Activated CD4-positive, alpha-beta T cell treated with anti-CD3 and anti-CD28 coated beads, Interleukin-2, Interleukin-4, amounts not matched to agents 100 ng/mL and 50 ng/mL, durations not matched to agents 16 hours and 8 hours (primary cell): ENCODE measurements around the gene DNAH9.

Experiments
- DNase-seq: peaks from one replicate; pipeline ENCODE4 v3.0.0-alpha.2; 2020; ENCODE audit warnings: low spot score

Gene DNAH9

DNA sequence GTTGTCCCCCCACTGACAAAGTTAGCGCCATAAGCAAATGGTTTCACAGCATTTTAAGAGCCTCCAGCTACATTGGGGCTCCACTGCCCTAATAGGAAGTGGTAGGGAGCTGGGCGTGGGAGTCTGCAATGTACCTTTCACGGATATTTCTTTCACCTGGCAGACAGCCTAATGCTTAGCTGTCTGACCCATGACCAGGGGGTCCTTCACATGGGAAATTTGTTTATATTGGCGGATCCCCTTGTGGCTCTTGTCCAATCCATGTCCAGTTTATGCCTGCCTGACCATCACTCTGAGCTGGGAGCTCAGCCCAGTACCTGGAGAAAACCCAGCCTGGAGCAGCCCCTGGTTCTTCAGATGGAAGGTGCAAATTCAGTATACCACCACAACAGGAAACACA is 254.0 kb downstream of the DNAH9 start:
- no peak for DNase-seq

GRCh38 chr17:11852912-11853311 is 254.6 kb downstream of the DNAH9 start:
- DNase-seq: no peak

DNA sequence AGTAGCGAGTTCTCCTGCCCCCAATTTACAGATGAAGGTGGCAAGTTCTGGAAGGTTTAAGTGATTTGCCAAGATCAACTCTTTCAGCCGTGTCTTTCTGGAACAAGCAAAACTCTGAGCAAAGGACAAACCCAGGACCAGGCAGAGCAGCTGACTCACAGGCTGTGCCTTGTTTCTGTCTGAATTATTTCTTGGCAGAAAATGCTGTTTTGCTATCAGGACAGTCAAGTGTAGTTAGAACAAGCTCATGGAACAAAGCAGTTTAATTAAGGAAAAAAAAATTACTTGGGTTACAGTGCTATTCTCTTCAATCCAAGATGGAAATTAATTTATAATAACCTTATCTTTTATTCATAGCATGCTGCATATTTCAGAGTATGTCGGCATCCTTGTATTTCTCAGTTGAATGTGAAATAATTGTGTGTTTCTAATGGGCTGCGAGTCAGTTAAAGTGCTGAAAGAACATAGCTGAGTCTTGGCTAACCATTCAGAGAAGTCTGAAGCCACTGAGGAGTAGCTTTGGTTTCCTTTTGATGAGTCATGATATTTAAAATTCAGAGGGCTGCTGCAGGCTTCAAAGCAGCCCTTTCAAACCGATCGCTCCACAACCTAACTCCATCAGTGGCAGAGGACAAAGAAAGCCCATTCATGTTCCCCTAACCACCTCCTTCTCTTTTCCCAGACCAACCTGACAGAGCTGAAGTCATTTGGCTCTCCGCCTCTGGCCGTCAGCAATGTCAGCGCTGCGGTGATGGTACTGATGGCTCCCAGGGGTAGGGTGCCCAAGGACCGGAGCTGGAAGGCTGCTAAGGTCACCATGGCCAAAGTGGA is 255.3 kb downstream of the DNAH9 start:
- no peak for DNase-seq

DNA sequence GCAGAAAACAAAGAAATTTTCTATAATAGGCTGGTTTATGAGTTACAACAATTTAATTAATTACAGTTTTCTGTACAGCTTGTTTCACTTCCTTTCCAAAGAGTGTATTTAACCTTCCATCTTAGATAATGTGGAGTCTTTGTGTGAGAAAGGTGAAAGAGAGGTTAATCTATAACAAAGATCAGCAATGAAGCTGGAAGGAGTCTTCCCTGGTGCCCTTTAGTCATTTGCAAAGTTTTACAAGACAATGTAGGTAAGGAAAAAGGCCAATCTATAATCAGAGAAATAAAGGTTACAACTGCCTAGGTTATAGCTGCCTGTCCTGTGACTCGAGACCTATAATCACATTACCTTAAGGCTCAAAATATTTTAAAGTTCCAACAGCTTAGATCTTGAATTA is 257.0 kb downstream of the DNAH9 start:
- no peak for DNase-seq

DNA sequence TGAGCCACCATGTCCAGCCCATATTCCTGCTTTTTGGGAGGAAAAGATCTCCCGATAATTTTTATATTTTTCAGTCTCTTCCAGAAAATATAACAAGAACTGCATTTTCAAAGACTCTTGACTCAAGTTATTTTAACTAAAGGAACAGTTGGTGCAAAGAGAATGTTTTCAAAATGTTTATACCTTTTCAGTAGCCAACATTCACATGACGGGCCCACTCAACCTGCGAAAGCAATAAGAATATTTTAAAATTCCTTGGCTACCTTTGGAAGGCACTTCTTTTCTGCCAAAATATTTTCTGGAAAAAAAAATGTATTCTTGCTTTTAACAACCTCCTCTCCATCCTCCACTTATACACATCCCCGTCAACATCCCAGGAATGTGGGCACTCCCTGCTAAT is 258.7 kb downstream of the DNAH9 start:
- no peak for DNase-seq

GRCh38 chr17:11869680-11870394 is 271.6 kb downstream of the DNAH9 start:
- DNase-seq: no peak

DNA sequence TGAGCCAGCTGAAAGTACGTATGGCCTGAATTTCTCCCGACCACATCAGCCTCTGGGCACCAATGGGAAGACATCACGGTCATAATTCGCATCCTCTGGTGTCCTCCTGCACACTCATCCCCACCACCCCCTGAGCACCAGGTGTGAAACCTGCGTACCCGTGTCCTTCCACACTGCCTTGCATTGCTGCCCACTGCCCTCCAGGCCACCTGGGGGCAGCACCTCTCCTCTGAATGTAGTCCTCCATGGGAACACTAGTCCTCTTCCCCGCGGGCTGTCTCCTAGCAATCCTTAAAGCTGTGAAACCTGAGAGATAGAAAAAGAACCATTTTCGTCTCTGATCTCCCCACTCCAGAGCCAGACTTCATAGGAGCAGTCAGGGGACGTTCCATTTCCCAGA is 273.5 kb downstream of the DNAH9 start:
- no peak for DNase-seq

GRCh38 chr17:11874756-11875155 is 276.5 kb downstream of the DNAH9 start:
- DNase-seq: no peak

DNA sequence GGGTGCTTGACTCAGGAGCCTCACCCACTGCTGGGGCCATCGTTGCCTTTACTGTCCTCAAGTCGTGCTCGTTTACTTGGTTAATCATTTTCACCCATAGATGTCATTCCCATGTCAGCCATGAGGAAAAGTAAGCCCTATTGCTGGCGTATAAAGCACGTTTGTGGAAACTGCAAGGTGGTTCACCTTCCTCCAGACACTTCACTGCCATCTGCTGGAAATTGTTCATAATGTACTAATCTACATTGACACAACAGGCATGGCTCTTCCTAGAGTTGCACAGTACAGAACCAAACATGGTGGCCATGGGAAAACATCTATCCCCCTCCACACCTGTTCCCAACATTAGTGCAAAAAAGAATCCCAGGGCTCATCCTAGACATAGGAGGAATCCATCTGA is 282.4 kb downstream of the DNAH9 start:
- no peak for DNase-seq

DNA sequence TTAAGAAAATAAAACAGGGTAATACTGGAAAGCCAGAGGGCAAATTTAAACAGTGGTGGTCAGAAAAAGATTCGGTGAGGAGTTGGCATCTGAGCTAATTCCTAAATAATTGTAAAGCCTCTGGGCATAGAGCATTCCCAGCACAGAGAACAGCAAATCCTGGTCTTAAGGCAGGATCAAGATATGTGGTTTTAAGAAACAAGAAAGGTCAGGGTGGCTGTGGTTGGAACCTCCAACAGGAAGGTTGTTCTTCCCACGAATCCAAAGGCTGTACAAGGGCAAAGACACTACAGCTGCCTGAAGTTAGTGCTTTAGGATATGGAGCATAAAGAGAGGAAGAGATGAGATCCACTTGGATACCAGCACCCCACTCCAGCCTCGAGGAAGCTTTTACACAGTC is 284.4 kb downstream of the DNAH9 start:
- no peak for DNase-seq

- DNase-seq: no peak
Measured at GRCh38 chr17:11885051-11885450, 286.8 kb downstream of the DNAH9 start.

DNA sequence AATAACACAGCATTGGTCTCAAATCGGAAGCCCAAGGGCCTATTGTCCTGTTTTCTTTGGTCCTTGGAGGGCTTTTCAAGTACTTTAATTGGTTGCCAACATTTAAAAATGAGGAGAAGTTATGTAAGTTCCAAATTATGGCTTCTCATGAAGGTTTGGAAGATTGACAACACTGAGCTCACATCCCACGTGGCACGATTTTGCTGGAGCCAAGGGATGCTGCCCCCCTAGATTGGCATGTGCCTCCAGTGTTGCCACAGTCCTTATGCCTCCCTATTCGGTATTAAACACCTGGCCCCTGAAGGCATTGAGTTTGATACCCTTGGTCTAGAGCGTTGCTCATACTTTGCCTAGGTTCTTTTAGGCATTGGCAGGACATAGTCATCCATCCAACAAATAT is 291.0 kb downstream of the DNAH9 start:
- no peak for DNase-seq

GRCh38 chr17:11893862-11894261 is 295.6 kb downstream of the DNAH9 start:
- DNase-seq: no peak

DNA sequence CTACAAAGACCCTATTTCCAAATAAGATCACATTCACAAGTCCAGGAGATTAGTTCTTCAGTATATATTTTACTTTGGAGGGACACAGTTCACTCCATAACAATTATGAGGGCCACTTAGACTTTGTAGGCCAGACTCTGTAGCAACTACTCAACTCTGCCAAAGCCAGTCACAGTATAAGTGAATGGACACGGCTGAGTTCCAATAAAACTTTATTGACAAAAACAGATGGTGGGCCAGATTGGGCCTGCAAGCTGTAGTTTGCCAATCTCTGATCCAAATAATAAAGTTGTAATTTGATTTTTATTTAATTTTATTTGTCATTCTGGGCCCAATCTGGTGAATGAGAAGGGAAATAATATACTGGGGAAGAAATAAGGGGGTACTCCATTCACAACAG is 297.9 kb downstream of the DNAH9 start:
- DNase-seq: no peak

- DNase-seq: no peak
Measured at GRCh38 chr17:11898526-11899235, 300.4 kb downstream of the DNAH9 start.

DNA sequence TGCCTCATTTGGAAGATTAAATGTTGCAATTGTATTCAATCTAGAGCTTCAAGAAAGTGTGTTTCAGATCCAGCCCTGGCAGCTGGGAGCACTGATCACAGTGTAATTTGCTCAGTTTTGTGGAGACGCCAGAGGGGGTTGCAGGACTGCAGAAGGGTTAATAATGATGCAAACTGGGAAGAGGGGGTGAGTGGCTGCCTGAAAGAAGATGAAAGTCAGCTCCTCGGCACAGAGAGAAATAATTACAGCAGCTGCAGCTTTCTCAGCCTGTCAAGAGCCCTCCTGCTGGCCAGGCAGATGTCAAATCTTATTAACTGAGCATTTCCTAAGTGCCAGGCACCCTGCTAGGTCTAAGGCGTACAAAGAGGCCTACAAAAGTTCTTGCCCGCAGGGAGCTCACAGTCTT is 301.3 kb downstream of the DNAH9 start:
- DNase-seq: no peak

- no peak for DNase-seq
Measured at GRCh38 chr17:11900041-11900476, 301.8 kb downstream of the DNAH9 start.

DNA sequence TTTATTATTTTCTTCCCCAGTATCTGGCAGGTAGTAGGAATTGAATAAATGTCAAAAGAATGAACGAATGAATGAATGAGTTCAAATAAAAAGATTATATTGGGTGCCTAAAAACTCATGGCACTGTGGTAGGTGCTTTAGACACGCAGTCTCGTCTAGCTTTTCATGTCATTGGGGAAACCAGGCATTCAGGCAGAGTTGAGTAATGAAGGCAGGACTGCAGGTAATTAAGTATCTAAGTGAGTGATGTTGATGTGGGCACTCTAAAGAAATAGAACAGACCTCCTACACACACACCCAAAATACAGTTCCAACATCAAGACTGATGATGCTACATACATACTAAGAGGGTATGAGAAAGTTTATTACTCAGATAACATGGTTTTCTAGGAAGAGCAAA is 302.4 kb downstream of the DNAH9 start:
- no peak for DNase-seq

DNA sequence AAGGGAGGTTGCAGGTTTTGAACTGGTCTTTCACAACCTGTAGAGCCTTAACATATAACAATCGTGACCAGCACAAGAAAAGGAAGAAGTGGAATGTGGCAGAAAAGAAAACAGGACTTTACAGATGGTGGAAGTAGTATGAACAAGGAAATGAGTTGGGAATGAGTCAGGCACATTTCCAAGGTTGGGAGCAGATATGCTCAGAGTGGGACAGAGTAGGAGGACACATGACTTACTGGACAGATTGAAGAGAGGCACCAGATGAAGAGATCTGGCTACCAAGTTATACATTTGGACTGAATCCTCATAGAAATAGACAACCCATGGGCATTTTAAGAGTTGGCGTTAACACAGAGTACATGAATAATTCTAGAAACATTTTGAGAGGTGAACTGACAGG is 303.7 kb downstream of the DNAH9 start:
- no peak for DNase-seq

DNA sequence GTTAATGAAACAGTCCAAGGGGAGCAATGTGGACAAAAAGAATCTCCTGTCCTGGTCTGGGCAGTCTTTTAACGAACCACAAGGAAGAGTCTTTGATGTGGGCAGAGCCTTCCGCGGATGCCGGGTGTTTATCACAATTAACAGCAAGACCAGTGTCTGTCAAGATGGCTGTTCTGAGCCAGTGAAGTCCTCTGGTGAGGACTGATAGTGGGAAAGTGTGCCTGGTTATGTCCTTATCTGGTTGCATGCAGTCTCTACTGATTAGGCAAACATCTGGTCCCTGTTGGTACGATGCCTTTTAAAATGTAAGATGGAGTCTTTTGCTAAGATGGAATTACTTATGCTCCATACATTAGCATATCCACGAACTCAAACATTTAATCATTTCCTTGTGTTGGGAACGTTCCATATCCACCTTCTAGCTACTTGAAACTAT is 310.5 kb downstream of the DNAH9 start:
- no peak for DNase-seq

- DNase-seq: no peak
Measured at GRCh38 chr17:11909348-11909747, 311.1 kb downstream of the DNAH9 start.

DNA sequence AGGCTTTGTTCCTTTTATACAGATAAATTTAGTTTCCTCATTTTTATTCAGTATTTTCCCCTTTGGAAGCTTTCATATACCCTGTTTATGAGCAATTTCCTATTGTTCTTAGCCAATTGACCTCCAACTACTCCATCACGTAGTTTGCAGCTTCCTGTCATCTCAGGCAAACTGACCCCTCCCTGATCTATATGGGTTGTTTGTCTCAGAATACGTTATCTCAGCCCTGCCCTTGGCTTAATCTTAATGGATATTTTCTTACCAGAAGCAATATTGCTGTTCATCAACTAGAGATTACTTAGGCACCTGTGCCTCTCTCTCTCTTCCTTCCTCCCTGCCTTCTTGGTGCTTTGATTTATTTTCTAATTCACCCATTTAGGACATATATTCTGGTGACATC is 317.8 kb downstream of the DNAH9 start:
- DNase-seq: no peak

DNA sequence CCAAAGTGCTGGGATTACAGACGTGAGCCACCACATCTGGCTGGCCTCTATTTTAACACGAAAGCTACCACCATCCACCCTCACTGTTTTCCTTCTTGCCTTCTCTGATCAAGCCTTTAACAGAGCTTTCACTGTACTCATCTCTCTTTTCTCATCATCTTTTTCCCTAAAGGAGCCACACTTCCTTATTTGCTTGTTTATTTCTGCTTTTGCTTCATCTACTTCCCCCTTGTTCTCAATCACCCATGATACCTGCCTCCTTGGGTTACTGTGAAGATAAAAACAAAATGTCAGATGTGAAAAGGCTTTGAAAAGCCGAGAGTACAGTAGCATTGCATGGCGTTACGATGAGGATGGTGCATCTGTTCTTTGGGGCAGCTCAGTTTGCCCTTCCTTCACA is 319.1 kb downstream of the DNAH9 start:
- no peak for DNase-seq
